ENCODE measurements around the gene TMPRSS6.

TMPRSS6 gene

DNA sequence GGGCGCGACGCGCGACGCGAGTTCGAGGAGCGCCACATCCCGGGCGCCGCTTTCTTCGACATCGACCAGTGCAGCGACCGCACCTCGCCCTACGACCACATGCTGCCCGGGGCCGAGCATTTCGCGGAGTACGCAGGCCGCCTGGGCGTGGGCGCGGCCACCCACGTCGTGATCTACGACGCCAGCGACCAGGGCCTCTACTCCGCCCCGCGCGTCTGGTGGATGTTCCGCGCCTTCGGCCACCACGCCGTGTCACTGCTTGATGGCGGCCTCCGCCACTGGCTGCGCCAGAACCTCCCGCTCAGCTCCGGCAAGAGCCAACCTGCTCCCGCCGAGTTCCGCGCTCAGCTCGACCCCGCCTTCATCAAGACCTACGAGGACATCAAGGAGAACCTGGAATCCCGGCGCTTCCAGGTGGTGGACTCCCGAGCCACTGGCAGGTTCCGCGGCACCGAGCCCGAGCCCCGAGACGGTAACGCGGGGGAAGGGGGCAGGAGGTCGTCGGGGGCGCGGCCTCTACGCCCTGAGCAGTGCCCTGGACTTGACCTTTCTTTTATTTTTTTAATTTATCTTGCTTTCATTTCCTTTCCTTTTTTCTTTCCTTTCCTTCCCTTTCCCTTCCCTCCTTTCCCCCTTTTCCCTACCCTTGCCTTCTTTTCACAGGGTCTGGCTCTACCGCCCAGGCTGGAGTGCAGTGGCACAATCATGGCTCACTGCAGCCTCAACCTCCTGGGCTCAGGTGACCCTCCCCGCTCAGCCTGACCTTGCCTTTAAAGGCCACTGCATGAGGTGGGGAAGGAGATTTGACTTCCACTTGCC lies 85.0 kb downstream of the TMPRSS6 start:
- DNase-seq: no peak

DNA sequence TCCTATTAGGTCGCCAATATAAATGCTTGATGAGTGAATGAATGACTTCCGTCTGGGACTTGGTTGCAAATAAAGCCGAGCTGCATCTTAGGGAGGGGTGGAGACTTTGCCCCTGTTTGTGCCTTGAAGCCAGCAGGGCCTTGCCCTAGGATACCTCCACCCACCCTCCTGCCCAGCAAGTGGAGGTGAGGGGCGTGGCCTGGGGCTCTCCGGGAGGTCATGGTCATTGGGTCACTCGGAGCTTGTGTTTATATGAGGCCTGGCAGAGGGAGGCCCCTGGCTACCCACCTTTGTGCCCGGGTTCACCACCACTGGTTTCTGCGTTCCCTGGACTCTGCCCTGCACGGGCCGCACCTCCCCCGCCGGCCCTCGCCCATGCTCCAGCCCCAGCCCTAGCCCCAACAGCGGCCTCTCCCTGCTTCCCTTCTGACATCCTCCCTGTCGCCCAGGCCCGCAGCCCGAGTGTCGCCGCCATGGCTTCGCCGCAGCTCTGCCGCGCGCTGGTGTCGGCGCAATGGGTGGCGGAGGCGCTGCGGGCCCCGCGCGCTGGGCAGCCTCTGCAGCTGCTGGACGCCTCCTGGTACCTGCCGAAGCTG lies 85.7 kb downstream of the TMPRSS6 start:
- no peak for DNase-seq

DNA sequence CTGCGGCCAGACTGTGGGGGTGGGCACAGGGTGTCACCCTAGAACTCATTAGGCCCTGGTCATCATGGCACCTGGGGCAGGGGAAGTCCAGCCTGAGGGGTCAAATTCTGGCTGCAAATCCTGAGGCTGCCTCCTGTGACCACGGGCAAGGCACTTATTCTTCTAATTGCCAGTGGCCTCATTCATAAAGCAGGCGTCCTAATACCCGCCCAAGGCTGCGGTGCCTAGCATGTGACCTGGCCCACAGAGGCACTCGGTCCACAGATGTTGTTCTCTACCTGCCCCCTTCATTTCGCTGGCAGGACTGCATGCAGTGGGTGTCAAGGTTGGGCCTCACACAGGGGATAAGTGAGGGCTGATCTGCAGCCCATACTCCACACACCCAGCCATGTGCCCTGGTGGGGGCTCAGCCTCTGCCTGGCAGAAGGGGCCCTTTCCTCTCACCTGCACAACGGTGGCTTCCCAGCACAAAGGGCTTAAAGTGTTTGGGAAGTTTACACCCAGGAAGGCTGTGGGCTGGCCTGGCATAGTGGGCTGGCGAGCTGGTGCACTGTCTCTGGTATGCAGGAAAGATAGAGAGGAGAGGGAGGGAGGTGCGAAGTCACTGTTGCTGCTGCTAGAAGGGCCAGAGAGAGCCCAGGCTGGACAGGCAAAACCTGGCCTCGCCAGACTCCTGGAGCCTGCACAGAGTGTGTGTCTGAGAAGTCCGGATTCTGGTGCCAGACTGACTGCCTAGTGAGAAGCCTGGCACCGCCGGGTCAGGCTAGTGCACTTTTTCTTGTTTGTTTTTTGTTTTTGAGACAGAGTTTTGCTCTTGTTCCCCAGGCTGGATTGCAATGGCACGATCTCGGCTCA lies 86.8 kb downstream of the TMPRSS6 start:
- DNase-seq: no peak

DNA sequence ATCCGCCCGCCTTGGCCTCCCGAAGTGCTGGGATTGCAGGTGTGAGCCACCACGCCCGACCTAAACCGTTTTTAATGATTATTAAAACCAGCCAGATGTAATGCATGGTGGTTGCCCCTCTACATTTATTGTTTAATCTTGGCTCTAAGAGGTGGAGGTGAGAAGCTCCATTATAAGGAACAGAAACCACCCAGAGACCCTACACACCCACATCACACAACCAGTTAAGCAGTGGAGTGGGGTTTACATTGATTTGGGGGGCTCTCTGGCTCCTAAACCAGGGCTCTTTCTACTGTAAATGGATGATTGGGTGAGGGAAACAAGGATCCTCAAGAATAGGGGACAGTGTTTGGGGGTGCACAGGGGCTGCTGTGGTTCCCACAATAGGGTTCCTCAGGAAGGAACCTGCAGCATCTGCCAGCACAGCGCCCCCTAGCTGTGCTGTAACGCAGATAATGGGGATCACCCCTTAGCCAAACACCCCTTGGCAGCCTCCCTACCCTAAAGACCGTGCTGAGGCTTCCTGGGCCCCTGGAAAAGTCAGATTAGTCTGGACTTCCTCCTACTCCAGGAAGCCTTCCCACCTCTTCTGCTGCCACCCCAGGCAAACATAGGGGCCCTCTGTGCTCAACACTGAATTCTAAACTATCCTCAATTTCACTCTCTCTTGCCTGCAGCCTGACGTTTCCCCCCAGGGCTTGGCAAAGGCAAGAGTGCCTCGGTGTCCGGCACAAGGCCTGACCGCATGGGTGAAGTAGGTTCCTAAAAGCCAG lies 87.6 kb downstream of the TMPRSS6 start:
- no peak for DNase-seq

DNA sequence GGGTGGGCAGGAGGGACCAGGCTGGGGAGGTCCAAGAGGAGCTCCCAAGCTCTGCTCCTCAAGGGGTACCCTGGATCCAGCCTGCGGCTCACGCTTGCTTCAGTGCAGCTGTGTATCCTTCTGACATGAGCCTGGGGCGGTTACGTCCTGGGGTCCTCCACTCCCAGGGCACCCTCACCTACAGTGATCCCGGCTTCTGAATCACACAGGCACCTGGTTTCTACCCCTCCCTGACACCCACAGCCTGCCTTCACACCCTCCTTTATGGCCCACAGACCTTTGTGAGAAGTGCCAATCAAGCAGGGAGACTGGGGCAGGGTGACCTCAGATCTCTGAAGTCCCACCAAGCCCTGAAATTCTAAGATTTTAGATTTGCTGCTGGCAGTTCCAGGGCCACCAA lies 88.5 kb downstream of the TMPRSS6 start:
- no peak for DNase-seq

DNA sequence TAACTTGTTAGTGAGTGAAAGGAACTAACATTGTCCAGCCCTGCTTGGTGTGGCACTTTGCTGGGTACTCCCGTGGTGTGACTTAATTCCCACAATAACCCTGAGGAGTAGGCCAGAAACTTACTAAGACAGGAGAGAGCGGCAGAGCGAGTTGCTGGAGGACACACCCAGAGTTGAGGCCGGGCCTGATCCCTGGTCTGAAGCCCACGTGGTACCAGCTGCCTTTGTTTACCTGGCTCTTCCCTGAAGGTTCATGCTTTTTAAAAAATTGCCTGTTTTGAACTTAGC lies 89.4 kb downstream of the TMPRSS6 start:
- DNase-seq: no peak

DNA sequence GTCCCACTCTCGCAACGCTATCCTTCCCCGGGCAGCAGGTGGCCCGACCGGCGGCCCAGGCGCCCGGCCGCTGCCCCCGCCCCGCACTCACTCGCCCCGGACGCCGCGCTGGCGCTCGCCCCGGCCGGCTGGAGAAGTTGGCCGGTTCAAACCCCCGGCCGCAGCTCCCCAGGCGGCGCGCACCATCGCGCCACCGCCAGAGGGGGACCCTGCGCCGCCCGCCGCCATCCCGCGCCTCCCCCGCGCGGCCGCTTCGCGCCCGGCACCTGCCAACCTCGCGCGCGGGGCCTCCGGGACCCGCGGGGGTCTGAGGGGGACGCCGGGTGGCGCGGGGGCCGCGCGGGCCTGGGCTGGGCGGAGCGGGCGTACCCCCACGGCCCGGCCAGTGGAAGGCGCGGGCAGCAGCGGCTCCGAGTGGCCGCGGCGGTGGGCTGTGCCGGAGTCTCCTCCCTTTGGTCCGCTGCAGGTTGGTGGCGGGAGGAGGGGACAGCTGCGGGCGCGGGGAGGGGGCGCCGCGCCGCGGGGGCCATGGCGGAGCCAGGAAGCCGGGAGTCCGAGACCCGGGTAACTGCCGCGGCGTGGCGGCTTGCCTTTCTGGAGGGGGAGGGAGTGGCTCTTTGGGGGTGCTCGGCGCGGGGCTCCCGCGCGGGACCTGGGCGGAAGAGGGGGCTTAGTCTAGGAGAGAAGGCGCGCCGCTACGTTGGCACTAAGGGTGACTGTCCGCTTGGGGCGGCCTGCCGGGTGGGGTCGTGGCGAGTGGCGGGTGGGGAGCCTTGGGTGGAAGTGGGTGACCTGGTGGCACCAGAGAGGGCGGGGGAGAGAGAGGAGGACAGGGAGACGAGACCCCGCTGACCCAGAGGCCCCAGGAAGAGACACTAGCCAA lies 90.0 kb downstream of the TMPRSS6 start, which contains the start of the genes MPST and TST:
MPST (plus strand) TSS at position 434 of the 883 bp plus-strand sequence; CDS start at position 529, 95 bp downstream.
TST (minus strand) TSS at position 139 of the 883 bp plus-strand sequence. CDS start 715 bp downstream, outside the sequence.
- no peak for DNase-seq

DNA sequence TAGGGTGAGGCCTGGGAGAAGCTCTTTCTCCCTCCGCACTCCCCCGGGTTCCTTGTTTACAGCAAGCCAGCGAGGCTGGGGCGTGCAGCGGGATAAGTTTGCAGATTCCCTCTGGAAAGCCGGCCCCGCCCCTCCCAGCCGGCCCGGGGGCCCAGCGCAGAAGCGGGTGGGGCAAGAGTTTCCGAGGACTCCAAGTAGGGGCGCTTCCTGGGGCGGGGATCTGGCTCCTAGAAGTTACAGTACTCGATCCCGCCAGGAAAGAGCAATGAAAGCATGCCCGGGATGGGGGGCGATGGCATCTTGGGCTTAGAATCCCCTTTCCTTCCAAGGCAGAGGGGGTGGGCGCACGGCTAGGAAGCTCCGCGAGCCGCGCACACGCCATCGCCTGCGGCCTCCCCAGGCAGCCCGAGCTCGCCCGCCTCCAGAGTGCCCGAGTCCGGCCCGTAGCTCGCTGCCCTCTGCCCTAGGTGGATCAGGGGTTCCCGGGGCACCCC lies 90.7 kb downstream of the TMPRSS6 start:
- no peak for DNase-seq

DNA sequence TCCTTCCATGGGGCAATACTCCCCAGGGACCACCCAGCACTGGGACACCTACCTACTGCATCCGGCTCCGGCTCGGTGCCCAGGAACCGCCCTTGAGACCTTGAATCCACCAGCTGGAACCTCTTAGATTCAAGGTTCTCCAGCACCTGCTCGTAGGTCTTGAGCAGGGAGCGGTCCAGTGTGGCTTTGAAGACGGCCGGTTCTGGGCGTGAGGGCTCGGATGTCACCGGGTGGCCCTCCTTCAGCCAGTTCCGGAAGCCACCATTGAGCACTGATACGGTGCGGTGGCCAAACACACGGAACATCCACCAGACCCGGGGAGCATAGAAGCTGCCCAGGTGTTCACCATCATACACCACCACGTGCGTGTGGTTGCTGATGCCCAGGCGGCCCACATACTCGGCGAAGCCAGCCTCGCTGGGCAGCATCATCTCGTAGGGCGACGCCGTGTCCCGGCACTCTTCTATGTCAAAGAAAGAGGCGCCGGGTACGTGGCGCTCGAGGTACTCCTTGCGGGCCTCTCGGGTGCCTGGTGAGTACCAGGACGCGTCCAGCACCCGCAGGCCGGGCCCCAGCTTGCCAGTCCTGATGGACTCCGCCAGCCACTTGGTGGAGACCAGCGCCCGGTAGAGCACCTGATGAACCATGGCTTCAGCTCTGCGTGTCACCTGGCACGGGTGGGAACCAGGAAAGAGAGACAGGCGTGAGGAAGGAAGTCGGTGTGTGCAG lies 91.3 kb downstream of the TMPRSS6 start:
- DNase-seq: no peak

DNA sequence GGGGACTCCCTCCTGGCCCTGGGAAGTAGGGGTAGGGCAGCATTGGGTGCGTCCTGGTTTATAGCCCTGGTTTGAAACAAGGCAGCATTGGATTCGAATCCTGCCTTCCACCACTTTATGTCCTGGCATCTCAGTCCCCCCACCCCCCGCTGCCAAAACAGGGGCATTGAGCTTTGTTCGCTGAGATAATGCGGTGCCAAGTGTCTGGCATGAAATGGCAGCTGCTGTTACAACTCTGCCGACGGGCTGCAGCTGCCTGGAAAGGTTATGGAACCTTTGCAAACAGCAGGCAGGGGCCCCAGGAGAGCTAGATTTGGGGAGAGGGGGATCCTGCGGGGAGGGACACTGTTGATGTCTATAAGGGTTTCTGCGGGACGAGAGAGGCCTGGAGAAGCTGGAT lies 92.2 kb downstream of the TMPRSS6 start:
- no peak for DNase-seq

DNA sequence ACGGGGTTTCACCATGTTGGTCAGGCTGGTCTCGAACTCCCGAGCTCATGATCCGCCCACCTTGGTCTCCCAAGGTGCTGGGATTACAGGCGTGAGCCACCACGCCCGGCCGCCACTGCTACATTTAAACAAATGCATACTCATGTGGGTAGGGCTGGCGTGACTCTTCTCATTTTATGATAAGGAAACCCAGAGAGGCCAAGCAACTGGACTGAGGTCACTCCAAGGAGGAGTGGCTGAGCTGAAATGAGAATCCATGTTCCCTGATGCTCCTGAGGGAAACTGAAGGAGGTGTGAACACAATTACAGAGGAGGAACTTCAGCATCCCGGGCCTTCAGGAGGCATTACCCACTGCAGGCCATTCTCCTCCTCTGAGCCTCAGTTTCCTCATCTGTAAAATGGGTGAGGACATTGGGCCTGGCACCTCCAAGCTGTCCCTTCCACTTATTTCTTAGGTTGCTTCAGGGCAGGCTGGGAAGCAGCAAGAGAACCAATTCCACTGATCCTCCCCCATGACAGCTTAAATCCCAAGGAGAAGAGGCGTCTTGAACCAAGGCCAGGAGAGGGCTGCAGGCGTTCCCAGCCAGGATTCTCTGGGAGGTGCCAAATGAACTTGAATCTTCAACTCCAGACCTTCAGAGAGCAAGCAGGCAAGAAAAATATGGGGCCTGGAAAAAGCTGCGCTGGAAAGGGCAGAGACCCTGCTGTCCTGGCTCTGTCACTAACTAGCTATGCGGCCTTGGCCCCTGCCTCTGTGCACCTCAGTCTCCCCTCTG lies 93.2 kb downstream of the TMPRSS6 start:
- DNase-seq: no peak

DNA sequence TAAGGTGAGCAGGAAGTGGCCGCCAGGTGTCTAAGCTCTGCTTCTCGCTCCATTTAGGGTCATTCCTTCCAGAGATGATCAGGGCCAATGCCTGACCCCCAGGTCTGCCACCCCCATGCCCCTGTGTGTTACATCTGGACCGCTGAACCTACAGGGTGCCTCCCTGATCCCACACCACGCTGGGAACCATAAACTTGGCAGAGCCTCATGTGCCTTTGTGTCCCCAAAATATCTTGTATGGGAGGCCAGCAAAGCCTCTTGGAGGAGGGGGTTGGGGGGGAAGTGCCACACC lies 94.0 kb downstream of the TMPRSS6 start:
- DNase-seq: no peak
